ENCODE data around the gene RBBP5. TPM values are rescaled to one million over a fixed set of nuclear protein-coding genes. Genes with fewer than 3 reads are reported as not detected.

Gene RBBP5
- total RNA-seq, 1 donor from 2014 or later: 18.7 TPM

DNA sequence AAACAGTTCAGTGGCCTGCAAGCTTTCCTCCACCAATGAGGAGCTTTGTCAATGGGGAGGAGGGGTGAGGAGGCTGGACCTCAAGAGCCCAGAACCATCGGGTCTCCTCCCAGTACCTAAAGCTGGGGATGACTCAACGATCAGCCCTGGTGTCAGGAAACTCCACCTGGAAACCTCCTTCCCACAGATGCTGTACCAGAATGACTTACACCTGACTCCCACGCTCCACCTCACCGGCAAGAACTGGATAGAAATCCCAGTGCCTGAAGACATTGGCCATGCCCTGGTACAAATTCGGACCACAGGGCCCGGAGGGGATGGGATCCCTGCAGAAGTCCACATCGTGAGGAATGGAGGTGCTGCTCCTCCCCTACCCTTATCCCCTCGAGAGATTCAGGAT lies 48.9 kb downstream of the RBBP5 start:
- no peak overlapping the region for H3K4me3 Mint-ChIP-seq (ENCODE audit: unreplicated experiment)

DNA sequence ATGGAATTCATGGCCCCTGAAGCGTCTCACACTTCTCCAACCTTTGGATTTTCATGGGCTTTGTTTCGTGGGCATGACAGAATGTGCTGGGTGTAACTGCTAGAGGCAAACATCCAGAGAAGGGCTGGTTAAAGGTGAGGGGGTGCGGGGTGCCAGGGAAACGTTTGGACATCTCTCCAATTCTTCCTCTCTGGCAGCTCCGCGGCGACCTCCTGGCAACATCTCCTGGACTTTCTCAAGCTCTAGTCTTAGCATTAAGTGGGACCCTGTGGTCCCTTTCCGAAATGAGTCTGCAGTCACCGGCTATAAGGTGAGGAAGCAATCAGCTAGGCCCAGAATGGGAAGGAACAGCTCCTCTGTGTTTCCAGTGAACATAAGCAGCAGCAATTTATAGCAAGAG lies 49.5 kb downstream of the RBBP5 start:
- no peaks in the 10 kb centered on the region for H3K36me3 ChIP-seq (ENCODE audit: insufficient read depth, low read length)
- no peak overlapping the region for H3K4me2 ChIP-seq (ENCODE audit: low read length)
- no peak overlapping the region for H3K27ac ChIP-seq (ENCODE audit: low read depth, low read length)
- H3K4me1 ChIP-seq (ENCODE audit: insufficient read depth, low read length): no peaks in the 10 kb centered on the region
- H3K27me3 ChIP-seq (ENCODE audit: insufficient read depth, low read length): no peaks in the 10 kb centered on the region
- Mint-ChIP-seq H3K4me3 (ENCODE audit: unreplicated experiment) (no peak overlapping the region), H3K9me3 (ENCODE audit: unreplicated experiment) (no peaks in the 10 kb centered on the region), H3K27me3 (ENCODE audit: low read depth, unreplicated experiment) (peaks cover 6% of the 10 kb centered on the region), H3K27ac (ENCODE audit: unreplicated experiment) (no peak overlapping the region), H3K36me3 (ENCODE audit: low read depth, unreplicated experiment) (peaks cover 2% of the 10 kb centered on the region), H3K4me1 (ENCODE audit: low read depth, unreplicated experiment) (peaks cover 12% of the 10 kb centered on the region)
- TF ChIP-seq, protein P1, sequence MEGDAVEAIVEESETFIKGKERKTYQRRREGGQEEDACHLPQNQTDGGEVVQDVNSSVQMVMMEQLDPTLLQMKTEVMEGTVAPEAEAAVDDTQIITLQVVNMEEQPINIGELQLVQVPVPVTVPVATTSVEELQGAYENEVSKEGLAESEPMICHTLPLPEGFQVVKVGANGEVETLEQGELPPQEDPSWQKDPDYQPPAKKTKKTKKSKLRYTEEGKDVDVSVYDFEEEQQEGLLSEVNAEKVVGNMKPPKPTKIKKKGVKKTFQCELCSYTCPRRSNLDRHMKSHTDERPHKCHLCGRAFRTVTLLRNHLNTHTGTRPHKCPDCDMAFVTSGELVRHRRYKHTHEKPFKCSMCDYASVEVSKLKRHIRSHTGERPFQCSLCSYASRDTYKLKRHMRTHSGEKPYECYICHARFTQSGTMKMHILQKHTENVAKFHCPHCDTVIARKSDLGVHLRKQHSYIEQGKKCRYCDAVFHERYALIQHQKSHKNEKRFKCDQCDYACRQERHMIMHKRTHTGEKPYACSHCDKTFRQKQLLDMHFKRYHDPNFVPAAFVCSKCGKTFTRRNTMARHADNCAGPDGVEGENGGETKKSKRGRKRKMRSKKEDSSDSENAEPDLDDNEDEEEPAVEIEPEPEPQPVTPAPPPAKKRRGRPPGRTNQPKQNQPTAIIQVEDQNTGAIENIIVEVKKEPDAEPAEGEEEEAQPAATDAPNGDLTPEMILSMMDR (IDR thresholded peaks at IDR 0.05; ENCODE audit: insufficient read depth, low read depth, low read length): no peak
- TF ChIP-seq EZH2 (IDR thresholded peaks at IDR 0.05; ENCODE audit: insufficient read depth, low read length): no peak
- FAIRE-seq: no peak
- no peak for DNase-seq (ENCODE audit: low read depth)
- no peaks in the 10 kb centered on the region for H4K20me1 ChIP-seq (ENCODE audit: insufficient read depth, low read length)
- no peaks in the 10 kb centered on the region for H3K9me3 ChIP-seq (ENCODE audit: insufficient read depth, low read depth, low read length)
- H2AFZ ChIP-seq (ENCODE audit: low read depth, low read length): no peak overlapping the region
- H3K9ac ChIP-seq (ENCODE audit: low read length): no peak overlapping the region
- H3K4me3 ChIP-seq (ENCODE audit: insufficient read depth, low read depth, low read length): no peak overlapping the region
- H3K79me2 ChIP-seq (ENCODE audit: insufficient read depth, low read length): no peaks in the 10 kb centered on the region

More for the DNA sequence above, 48.9 kb downstream of the RBBP5 start:
- no peak overlapping the region for H3K27ac Mint-ChIP-seq (ENCODE audit: unreplicated experiment)
- Histone ChIP-seq H3K4me1 (ENCODE audit: insufficient read depth, low read length) (no peaks in the 10 kb centered on the region), H3K9ac (ENCODE audit: low read length) (no peak overlapping the region), H3K9me3 (ENCODE audit: insufficient read depth, low read depth, low read length) (no peaks in the 10 kb centered on the region), H2AFZ (ENCODE audit: low read depth, low read length) (no peak overlapping the region), H4K20me1 (ENCODE audit: insufficient read depth, low read length) (no peaks in the 10 kb centered on the region), H3K27ac (ENCODE audit: low read depth, low read length) (no peak overlapping the region), H3K27me3 (ENCODE audit: insufficient read depth, low read length) (no peaks in the 10 kb centered on the region), H3K4me2 (ENCODE audit: low read length) (no peak overlapping the region), H3K79me2 (ENCODE audit: insufficient read depth, low read length) (no peaks in the 10 kb centered on the region), H3K4me3 (ENCODE audit: insufficient read depth, low read depth, low read length) (no peak overlapping the region), H3K36me3 (ENCODE audit: insufficient read depth, low read length) (no peaks in the 10 kb centered on the region)
- peaks cover 12% of the 10 kb centered on the region for H3K4me1 Mint-ChIP-seq (ENCODE audit: low read depth, unreplicated experiment)
- DNase-seq (ENCODE audit: low read depth) (no peak), FAIRE-seq (no peak)
- peaks cover 6% of the 10 kb centered on the region for H3K27me3 Mint-ChIP-seq (ENCODE audit: low read depth, unreplicated experiment)
- no peaks in the 10 kb centered on the region for H3K9me3 Mint-ChIP-seq (ENCODE audit: unreplicated experiment)
- H3K36me3 Mint-ChIP-seq (ENCODE audit: low read depth, unreplicated experiment): peaks cover 7% of the 10 kb centered on the region
- no peak for TF ChIP-seq EZH2 (IDR thresholded peaks at IDR 0.05; ENCODE audit: insufficient read depth, low read length)
- TF ChIP-seq, protein P1 (IDR thresholded peaks at IDR 0.05; ENCODE audit: insufficient read depth, low read depth, low read length): no peak

DNA sequence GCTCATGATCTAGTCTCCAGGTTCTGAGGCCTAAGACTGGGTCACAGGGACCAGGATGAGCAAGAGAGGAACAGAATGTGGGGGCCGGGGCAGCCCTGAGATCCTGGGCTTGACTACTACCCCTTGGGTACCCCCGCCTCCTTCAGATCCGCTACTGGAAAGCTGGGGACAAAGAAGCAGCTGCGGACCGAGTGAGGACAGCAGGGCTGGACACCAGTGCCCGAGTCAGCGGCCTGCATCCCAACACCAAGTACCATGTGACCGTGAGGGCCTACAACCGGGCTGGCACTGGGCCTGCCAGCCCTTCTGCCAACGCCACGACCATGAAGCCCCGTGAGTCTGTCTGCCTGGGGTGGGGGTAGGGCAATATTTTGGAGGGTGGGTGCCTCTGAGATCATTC lies 50.0 kb downstream of the RBBP5 start:
- Histone ChIP-seq H3K36me3 (ENCODE audit: insufficient read depth, low read length) (no peaks in the 10 kb centered on the region), H3K4me2 (ENCODE audit: low read length) (no peak overlapping the region), H3K79me2 (ENCODE audit: insufficient read depth, low read length) (no peaks in the 10 kb centered on the region), H2AFZ (ENCODE audit: low read depth, low read length) (no peak overlapping the region), H3K9me3 (ENCODE audit: insufficient read depth, low read depth, low read length) (no peaks in the 10 kb centered on the region), H3K4me3 (ENCODE audit: insufficient read depth, low read depth, low read length) (no peak overlapping the region), H3K27ac (ENCODE audit: low read depth, low read length) (no peak overlapping the region), H4K20me1 (ENCODE audit: insufficient read depth, low read length) (no peaks in the 10 kb centered on the region), H3K27me3 (ENCODE audit: insufficient read depth, low read length) (no peaks in the 10 kb centered on the region), H3K4me1 (ENCODE audit: insufficient read depth, low read length) (no peaks in the 10 kb centered on the region), H3K9ac (ENCODE audit: low read length) (no peak overlapping the region)
- Mint-ChIP-seq H3K4me3 (ENCODE audit: unreplicated experiment) (no peak overlapping the region), H3K4me1 (ENCODE audit: low read depth, unreplicated experiment) (peaks cover 10% of the 10 kb centered on the region), H3K27ac (ENCODE audit: unreplicated experiment) (no peak overlapping the region), H3K36me3 (ENCODE audit: low read depth, unreplicated experiment) (peaks cover under 1% of the 10 kb centered on the region), H3K27me3 (ENCODE audit: low read depth, unreplicated experiment) (peaks cover 11% of the 10 kb centered on the region), H3K9me3 (ENCODE audit: unreplicated experiment) (no peaks in the 10 kb centered on the region)
- DNase-seq (ENCODE audit: low read depth) (no peak), FAIRE-seq (no peak)
- TF ChIP-seq, protein P1 (IDR thresholded peaks at IDR 0.05; ENCODE audit: insufficient read depth, low read depth, low read length): no peak
- no peak for TF ChIP-seq EZH2 (IDR thresholded peaks at IDR 0.05; ENCODE audit: insufficient read depth, low read length)

All from astrocyte (in vitro differentiated cells and primary cell).